GM13977 (cell line): ENCODE data around the gene CD101.
"Not testable (repeated sequence)": the region's sequence is repeated elsewhere in the genome, so short reads cannot be mapped to it uniquely, and the experiment has no call there.

Experiments used
- DNase-seq: peaks from one replicate; pipeline ENCODE4 v3.0.0; 2012; ENCODE audit warnings: low spot score
- in situ Hi-C: fragments of 300-500 bp; cut with MboI; formaldehyde crosslinking; loops from one replicate; pipeline ENCODE4 v1.12.0; 2022; ENCODE audit warnings: low sequenced_read_pairs, low pct_unique_long_range_greater_than_20kb, mixed read lengths, inconsistent platforms; ENCODE audit not compliant: unreplicated experiment
- TF ChIP-seq, protein P1 (sequence below): IDR thresholded peaks from 2 replicates; pipeline ENCODE4 v1.5.1; 2012; ENCODE audit warnings: mild to moderate bottlenecking, control low read depth; ENCODE audit not compliant: insufficient read depth; ENCODE audit errors: extremely low read depth, missing control alignments

CD101 gene

DNA sequence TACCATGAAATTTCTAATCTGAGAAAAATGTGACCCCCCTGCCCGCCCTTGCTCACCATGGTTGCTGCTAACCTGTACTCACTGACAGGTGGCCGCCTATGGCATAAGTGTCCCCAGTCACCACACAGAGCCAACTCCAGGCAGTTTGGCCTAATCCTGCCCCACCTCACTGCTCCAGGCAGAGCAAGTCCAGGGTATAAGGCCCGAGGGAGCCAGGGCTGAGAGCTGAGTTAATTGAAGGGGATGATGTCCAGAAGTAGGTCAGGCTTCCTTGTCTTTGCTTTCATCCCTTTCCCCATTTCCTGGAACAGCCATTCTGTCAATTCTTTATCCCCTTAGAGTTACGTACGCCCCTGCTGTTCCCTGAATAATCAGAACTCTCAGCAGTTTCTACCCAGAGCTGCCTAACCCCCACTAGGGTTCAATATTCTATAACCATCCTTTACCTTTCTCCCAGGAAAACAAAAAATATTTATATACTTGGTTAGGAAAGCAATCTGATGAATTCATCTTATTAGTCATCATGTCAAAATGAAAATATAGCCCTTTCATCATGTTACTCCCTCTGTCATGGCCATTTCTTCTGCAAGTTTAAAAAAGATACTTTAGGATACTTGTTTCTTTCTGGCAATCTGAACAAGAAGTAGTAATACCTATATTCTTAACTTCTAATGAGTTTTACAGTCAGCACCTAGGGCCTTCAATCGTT, 29.4 kb upstream of the CD101 start:
- in situ Hi-C loops: no loop called here
- TF ChIP-seq, protein P1, sequence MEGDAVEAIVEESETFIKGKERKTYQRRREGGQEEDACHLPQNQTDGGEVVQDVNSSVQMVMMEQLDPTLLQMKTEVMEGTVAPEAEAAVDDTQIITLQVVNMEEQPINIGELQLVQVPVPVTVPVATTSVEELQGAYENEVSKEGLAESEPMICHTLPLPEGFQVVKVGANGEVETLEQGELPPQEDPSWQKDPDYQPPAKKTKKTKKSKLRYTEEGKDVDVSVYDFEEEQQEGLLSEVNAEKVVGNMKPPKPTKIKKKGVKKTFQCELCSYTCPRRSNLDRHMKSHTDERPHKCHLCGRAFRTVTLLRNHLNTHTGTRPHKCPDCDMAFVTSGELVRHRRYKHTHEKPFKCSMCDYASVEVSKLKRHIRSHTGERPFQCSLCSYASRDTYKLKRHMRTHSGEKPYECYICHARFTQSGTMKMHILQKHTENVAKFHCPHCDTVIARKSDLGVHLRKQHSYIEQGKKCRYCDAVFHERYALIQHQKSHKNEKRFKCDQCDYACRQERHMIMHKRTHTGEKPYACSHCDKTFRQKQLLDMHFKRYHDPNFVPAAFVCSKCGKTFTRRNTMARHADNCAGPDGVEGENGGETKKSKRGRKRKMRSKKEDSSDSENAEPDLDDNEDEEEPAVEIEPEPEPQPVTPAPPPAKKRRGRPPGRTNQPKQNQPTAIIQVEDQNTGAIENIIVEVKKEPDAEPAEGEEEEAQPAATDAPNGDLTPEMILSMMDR: no peak
- no peak for DNase-seq

DNA sequence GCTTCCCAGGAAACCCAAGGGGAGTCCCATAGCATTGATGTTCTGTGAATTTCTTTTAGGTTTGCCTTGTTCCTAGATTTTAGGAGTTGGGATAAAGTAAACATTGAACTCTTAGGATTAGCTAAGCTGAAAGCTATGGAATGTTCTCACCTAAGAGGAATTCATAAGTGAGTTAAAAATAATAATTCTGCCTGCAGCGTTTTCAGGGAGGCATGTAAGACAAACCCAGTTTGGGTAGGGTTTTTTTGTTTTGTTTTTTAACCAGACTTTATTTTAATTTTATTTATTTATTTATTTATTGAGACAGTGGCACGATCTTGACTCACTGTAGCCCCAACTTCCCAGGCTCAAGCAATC, 28.9 kb upstream of the CD101 start:
- in situ Hi-C loops: no loop called here
- TF ChIP-seq, protein P1: no peak
- no peak for DNase-seq

DNA sequence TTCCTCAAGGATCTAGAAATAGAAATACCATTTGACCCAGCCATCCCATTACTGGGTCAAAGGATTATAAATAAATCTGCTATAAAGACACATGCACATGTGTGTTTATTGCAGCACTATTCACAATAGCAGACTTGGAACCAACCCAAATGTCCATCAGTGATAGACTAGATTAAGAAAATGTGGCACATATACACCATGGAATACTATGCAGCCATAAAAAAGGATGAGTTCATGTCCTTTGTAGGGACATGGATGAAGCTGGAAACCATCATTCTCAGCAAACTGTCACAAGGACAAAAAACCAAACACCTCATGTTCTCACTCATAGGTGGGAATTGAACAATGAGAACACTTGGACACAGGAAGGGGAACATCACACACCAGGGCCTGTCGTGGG, 21.3 kb upstream of the CD101 start:
- in situ Hi-C loops, DNase-seq: not testable (repeated sequence)

DNA sequence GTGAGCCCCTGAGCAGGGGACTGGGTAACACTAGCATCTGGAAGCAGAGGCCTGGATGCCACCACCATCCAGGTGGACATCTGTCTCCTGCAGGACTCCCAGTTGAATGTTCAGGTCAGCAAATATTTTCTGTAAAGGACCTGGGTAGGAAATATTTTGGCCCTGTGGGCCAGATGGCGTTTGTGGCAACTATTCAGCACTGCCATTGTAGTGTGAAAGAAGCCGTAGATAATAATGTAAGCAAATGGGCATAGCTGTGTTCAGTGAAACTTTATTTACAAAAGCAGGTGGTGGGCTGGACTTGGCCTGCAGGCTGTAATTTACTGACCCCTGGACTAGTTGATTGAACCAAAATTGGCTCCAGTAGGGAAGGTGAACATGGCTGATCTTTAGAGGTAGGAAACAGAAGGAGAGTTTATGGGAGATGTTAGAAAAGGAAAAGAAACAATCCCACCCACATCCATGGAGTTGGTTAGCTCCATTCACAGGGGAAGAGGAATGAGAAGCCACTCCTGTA, 20.0 kb upstream of the CD101 start:
- in situ Hi-C loops: no loop called here
- DNase-seq: no peak
- TF ChIP-seq, protein P1: no peak

DNA sequence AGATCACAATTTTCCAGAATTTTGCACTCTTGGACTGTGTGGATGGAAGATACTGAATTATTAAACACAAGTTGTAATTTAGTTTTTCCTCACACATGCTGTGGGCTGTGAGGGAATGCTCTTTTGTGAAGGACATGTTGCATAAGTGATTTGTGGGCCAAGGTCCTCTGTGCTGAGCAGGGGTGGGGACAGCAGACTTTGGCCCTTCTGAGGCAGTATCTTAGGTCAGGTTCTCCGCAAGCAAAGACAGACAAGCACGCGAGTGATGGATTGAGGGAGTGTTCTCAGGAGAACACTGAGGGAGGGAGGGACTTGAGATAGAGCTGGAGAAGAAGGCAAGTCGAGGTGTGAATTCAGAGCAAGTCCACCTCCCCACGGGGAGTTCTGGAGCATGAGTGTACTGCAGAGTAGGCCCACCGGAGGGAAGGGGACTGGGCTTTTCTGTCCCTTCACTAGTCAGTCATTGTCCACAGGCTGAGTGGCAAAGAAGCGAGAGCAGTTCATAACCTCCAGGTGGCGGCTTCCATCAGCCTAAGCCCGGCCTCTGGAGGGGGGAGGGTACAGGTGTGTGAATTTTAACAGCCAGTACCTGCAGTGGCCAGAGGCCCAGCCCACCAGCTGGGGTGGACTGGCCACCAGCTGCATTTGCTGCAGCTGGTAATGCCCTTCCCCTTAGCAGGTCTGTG, 19.1 kb upstream of the CD101 start:
- in situ Hi-C loops: no loop called here
- TF ChIP-seq, protein P1: no peak
- DNase-seq: no peak

DNA sequence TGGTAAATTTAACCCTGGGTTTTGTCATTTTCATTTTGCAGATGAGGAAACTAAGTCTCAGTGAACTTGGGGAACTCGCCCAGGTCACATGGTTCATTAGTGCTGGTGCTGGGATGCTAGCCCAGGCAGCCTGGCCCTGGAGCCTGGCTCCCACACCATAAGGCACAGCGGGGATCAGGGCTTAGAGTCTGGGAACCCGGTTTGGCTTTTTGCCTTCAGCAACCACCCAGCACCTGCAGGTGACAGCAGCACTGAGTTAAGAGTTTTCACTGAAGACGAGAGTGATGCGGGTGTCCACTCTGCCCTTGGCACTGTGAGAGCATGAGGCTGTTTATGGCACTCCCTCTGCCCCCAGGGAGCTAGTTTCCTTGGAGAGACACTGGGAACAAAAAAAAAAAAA, 18.4 kb upstream of the CD101 start:
- no peak for DNase-seq
- in situ Hi-C loops: no loop called here
- TF ChIP-seq, protein P1: no peak

DNA sequence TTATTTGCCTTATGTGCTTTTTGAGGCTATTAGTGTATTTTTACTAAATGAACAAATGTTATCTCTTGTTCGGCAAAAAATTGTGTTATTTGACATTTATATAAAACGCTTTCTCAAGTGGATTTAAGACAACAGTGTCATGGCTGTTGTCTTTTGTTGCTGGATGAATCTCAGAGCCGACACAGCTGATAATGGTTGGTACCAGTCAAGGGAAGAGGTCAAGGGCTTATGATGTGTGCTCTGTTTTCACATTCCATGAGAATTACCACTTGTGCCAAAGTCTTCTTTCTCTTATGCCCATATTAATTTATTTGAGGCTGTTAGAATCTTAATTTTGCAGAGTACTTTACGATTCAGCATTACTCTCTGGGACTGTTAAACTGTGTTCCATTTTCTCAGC, 17.9 kb upstream of the CD101 start:
- no peak for DNase-seq
- TF ChIP-seq, protein P1: no peak
- in situ Hi-C loops: no loop called here
